ENCODE measurements around the gene SIN3B.

The SIN3B gene

DNA sequence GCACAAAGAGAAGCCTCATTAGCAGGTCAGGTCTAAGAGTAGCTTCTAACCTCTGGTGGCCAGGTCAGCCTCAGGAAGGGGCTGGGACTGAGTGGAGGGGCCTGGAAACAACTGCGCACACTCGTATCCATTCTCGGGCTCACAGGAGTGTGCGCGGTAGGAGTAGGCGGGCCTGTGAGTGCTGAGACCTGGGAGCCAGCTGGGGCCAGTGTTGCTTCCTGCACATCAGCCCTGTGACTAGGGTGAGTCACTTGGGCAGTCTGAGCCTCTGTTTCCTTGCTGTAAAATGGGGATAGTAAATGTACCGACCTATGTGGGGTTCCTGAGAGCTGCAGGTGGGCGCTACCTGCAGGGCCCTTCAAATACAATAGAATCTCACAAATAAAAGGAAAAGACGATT, 26.9 kb downstream of the SIN3B start:
- Histone ChIP-seq H3K9me2 (replicated peaks; ENCODE audit: low read depth, low read length) (no peaks in the 10 kb centered on the region), H4K20me1 (ENCODE audit: insufficient read depth, low read length, poor library complexity, severe bottlenecking) (no peaks in the 10 kb centered on the region), H3K9me3 (ENCODE audit: insufficient read depth, low read depth, low read length) (no peaks in the 10 kb centered on the region), H3K4me1 (ENCODE audit: insufficient read depth, low read length, poor library complexity, severe bottlenecking) (peaks cover 4% of the 10 kb centered on the region), H3K79me2 (ENCODE audit: insufficient read depth, low read length) (no peaks in the 10 kb centered on the region), H3K36me3 (ENCODE audit: insufficient read depth, low read length) (peaks cover 34% of the 10 kb centered on the region; the same call in 1 of the 2 replicates), H2AFZ (ENCODE audit: low read length) (no peak overlapping the region), H3K4me2 (ENCODE audit: low read depth, low read length, poor library complexity, severe bottlenecking) (no peak overlapping the region), H3F3A (ENCODE audit: low read depth) (no peaks in the 10 kb centered on the region), H3K9ac (ENCODE audit: low read depth, low read length, poor library complexity, severe bottlenecking) (no peak overlapping the region), H3K27me3 (ENCODE audit: insufficient read depth, low read length, poor library complexity, severe bottlenecking) (no peaks in the 10 kb centered on the region), H3K4me3 (ENCODE audit: low read length, poor library complexity, severe bottlenecking) (no peak overlapping the region)
- TF ChIP-seq EZH2phosphoT487 (IDR thresholded peaks at IDR 0.05; ENCODE audit: borderline replicate concordance), result no peak
- TF ChIP-seq, protein P1, sequence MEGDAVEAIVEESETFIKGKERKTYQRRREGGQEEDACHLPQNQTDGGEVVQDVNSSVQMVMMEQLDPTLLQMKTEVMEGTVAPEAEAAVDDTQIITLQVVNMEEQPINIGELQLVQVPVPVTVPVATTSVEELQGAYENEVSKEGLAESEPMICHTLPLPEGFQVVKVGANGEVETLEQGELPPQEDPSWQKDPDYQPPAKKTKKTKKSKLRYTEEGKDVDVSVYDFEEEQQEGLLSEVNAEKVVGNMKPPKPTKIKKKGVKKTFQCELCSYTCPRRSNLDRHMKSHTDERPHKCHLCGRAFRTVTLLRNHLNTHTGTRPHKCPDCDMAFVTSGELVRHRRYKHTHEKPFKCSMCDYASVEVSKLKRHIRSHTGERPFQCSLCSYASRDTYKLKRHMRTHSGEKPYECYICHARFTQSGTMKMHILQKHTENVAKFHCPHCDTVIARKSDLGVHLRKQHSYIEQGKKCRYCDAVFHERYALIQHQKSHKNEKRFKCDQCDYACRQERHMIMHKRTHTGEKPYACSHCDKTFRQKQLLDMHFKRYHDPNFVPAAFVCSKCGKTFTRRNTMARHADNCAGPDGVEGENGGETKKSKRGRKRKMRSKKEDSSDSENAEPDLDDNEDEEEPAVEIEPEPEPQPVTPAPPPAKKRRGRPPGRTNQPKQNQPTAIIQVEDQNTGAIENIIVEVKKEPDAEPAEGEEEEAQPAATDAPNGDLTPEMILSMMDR (conservative IDR thresholded peaks at IDR 0.05; ENCODE audit: low read length), result no peak

DNA sequence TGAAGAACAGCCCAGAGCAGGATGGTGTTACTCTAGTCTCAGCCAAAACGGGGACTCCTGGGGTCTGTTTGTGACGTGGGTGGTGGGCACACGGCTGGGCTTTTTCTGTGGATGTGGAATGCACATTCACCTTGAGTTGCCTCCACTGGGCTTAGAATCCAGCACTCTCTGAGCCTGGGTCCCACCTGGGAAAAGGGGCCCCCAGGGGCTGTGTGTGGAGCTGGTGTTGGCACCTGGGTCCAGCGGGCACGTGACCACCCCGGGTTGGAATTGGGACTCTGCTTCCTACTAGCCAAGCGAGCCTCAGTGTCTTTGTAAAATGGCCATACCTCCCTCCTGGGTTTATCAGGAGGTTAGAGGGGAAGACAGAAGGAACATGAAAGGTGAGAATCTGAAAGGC, 30.4 kb downstream of the SIN3B start:
- Histone ChIP-seq H3K36me3 (ENCODE audit: insufficient read depth, low read length) (peaks cover 16% of the 10 kb centered on the region; the same call in 1 of the 2 replicates), H3K9ac (ENCODE audit: low read depth, low read length, poor library complexity, severe bottlenecking) (no peak overlapping the region), H3K4me1 (ENCODE audit: insufficient read depth, low read length, poor library complexity, severe bottlenecking) (peaks cover 4% of the 10 kb centered on the region), H4K20me1 (ENCODE audit: insufficient read depth, low read length, poor library complexity, severe bottlenecking) (no peaks in the 10 kb centered on the region), H3K27me3 (ENCODE audit: insufficient read depth, low read length, poor library complexity, severe bottlenecking) (no peaks in the 10 kb centered on the region), H3F3A (ENCODE audit: low read depth) (no peaks in the 10 kb centered on the region), H2AFZ (ENCODE audit: low read length) (no peak overlapping the region), H3K4me2 (ENCODE audit: low read depth, low read length, poor library complexity, severe bottlenecking) (no peak overlapping the region), H3K9me2 (replicated peaks; ENCODE audit: low read depth, low read length) (no peaks in the 10 kb centered on the region), H3K79me2 (ENCODE audit: insufficient read depth, low read length) (no peaks in the 10 kb centered on the region), H3K4me3 (ENCODE audit: low read length, poor library complexity, severe bottlenecking) (no peak overlapping the region), H3K9me3 (ENCODE audit: insufficient read depth, low read depth, low read length) (no peaks in the 10 kb centered on the region)
- TF ChIP-seq, protein P1 (conservative IDR thresholded peaks at IDR 0.05; ENCODE audit: low read length), result no peak
- TF ChIP-seq EZH2phosphoT487 (IDR thresholded peaks at IDR 0.05; ENCODE audit: borderline replicate concordance), result no peak

DNA sequence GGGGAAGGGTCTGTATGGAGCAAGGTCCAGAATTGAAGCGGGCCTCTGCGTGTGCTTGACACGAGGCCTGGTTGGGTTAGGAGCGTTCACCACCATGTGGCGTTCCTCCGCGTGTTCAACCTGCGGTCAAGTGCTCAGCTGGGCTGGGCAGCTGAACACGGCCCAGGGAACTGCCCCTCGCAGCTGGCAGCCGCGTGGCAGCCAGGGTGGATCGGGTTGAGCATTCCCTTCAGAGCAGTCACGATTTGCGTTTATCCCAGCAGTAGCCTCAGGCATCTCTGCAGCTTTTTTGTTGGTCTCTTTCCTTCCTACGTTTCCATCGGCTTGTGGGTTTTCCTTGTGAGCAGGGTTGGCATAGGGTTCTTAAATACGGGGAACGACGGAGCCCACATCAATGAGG, 30.9 kb downstream of the SIN3B start:
- H4K20me1 ChIP-seq (ENCODE audit: insufficient read depth, low read length, poor library complexity, severe bottlenecking), result no peaks in the 10 kb centered on the region
- H3K9me3 ChIP-seq (ENCODE audit: insufficient read depth, low read depth, low read length), result no peaks in the 10 kb centered on the region
- H3K4me2 ChIP-seq (ENCODE audit: low read depth, low read length, poor library complexity, severe bottlenecking), result no peak overlapping the region
- no peaks in the 10 kb centered on the region for H3K9me2 ChIP-seq (replicated peaks; ENCODE audit: low read depth, low read length)
- no peak overlapping the region for H3K9ac ChIP-seq (ENCODE audit: low read depth, low read length, poor library complexity, severe bottlenecking)
- peaks cover 4% of the 10 kb centered on the region for H3K4me1 ChIP-seq (ENCODE audit: insufficient read depth, low read length, poor library complexity, severe bottlenecking)
- TF ChIP-seq, protein P1 (conservative IDR thresholded peaks at IDR 0.05; ENCODE audit: low read length), result no peak
- no peak for TF ChIP-seq EZH2phosphoT487 (IDR thresholded peaks at IDR 0.05; ENCODE audit: borderline replicate concordance)
- no peaks in the 10 kb centered on the region for H3K27me3 ChIP-seq (ENCODE audit: insufficient read depth, low read length, poor library complexity, severe bottlenecking)
- H3K4me3 ChIP-seq (ENCODE audit: low read length, poor library complexity, severe bottlenecking), result no peak overlapping the region
- H2AFZ ChIP-seq (ENCODE audit: low read length), result no peak overlapping the region
- H3K79me2 ChIP-seq (ENCODE audit: insufficient read depth, low read length), result no peaks in the 10 kb centered on the region
- peaks cover 12% of the 10 kb centered on the region; the same call in 1 of the 2 replicates for H3K36me3 ChIP-seq (ENCODE audit: insufficient read depth, low read length)
- H3F3A ChIP-seq (ENCODE audit: low read depth), result no peaks in the 10 kb centered on the region

Data from Loucy (cell line).